HG02588 (cell line): ENCODE data around the gene TBCC.
"Not testable (repeated sequence)": the region's sequence is repeated elsewhere in the genome, so short reads cannot be mapped to it uniquely, and the experiment has no call there.

ENCODE experiments used
- ATAC-seq: cut with Tn5 transposase; IDR thresholded peaks from one replicate; pipeline ENCODE4 v1.9.1; 2021; ENCODE audit warnings: mild to moderate bottlenecking, moderate library complexity; ENCODE audit not compliant: unreplicated experiment

TBCC gene

DNA sequence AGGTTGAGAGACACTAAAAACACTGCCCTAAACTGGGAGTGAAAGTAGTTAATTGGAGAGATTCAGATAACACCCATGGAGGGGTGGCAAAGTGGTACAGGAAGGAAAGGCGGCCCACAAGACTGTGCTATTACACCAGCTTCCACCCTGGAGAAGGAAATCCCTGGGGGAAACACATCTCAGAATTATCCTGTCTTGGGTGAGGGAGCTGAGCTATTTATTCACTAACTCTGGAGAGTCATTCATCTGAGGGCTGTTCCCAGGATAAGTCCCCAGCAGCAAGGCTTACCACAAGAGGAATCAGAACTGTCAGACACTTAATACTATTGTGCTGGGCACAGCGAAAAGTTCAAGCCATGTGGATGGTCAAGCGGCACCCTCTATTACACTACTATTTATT, 9.9 kb downstream of the TBCC start:
- ATAC-seq, result no peak

DNA sequence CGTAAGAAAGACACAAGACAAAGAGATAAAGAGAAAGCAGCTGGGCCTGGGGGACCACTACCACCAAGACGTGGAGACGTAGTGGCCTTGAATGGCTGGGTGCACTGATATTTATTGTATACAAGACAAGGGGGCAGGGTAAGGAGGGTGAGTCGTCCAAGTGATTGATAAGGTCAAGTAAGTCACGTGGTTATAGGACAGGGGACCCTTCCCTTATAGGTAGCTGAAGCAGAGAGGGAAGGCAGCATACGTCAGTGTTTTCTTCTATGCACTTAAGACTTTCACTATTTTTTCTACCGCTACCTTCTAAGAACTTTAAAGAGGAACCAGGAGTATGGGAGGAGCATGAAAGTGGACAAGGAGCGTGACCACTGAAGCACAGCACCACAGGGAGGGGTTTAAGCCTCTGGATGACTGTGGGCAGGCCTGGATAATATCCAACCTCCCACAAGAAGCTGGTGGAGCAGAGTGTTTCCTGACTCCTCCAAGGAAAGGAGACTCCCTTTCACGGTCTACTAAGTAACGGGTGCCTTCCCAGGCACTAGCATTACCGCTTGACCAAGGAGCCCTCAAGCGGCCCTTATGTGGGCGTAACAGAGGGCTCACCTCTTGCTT, 11.9 kb downstream of the TBCC start:
- not testable (repeated sequence) for ATAC-seq

DNA sequence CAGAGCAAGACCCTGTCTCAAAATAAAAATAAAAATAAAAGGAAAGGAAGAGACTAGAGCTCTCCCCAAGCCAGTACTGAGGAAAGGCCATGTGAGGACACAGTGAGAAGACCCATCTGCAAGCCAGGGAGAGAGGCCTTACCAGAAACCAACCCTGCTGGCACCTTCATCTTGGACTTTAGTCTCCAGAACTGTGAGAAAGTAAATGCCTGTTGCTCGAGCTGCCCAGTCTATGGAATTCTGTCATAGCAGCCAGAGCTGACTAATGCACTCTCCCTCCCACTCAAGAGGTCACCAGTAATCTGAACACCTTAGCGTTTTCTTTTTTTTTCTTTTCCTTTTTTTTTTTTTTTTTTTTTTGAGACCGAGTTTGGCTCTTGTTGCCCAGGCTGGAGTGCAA, 16.2 kb downstream of the TBCC start:
- no peak for ATAC-seq

DNA sequence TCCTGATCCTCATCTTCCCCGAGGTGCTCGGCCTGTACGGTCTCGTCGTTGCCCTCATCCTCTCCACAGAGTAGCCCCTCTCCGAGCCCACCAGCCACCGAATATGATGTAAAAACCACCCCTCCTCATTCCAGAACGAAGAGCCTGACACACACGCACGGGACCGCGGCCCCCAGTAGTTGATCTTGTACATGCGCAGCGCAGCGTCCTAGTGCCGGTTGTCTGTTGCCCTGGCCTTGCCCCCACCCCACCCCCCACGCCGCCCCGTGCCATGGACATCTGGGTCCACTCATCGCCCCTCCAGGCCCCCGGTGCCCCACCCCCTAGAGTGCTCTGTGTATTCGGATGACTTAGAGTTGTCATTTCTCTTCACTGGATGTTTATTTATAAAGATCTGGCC, 18.3 kb downstream of the TBCC start:
- ATAC-seq, result no peak

DNA sequence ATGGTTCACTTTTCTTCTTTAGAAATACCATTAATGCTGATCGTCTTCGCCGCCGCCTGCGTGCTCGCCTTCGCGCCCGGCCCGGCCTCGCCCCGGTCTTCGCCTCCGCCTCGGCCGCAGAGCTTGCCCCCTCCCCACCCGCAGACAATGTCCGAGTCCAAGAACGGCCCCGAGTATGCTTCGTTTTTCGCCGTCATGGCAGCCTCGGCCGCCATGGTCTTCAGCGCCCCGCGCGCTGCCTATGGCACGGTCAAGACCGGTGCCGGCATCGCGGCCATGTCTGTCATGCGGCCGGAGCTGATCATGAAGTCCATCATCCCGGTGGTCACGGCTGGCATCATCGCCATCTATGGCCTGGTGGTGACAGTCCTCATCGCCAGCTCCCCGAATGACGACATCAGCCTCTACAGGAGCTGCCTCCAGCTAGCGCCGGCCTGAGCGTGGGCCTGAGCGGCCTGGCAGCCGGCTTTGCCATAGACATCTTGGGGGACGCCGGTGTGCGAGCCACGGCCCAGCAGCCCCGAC, 18.8 kb downstream of the TBCC start:
- no peak for ATAC-seq

DNA sequence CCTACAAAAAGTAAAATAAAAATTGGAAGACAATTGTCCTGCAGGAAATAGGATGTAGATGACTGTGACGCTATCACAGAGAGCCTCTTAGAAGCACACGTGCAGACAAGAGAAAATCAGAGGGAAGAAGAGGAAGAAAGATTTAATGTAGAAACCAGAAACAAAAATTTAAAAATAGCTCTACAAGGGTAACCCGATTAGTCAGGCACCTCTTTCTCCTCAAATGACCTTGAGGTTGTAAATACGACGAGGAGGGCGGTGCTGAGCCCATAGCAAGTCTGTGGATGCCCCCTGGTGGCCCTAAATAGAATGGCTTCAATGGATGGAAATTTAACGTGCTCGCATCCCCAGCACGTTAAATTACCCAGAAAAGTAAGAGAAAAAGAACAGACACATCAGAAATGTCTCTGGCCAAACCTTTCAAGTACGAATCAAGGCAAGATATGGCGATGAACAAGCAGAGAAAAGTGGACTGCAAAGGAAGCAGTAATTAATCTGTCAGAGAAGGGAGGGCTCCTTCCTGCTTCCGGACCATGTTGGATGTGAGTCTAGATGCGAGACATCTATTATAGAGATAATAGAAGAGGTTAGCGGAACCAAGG, 19.3 kb downstream of the TBCC start:
- ATAC-seq, result peak; percentile 74

DNA sequence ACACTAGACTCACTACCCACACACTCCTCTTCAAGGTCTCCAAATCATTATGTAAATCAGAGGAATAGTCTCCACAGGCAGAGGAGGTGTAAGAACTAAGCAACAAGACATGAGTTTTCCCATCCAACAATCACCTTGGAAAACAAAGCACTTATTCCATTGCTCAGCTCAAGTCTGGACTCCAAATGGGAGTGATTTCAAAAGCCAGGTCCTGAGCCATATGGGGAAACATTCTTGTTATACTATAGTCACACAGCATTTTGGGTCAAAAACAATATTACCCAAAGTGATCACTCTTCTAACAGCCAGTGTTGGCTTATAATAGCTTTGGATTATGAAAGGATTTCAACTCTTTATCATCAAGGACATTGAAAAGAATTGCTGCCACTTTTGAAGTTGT, 19.9 kb downstream of the TBCC start:
- no peak for ATAC-seq

DNA sequence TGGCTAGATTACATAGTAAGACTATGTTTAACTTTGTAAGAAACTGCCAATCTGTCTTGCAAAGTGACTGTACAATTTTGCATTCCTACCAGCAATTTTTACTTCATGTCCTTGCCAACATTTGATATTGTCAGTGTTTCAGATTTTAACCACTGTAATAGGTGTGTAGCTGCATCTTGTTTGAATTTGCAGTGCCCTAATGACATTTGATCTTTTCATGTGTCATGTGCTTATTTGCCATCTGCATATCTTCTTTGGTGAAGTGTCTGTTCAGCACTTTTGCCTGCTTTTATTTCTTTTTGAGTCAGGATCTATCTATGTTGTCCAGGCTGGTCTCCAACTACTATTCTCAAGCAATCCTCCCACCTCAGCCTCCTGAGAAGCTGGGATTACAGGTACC, 21.1 kb downstream of the TBCC start:
- ATAC-seq, result no peak

DNA sequence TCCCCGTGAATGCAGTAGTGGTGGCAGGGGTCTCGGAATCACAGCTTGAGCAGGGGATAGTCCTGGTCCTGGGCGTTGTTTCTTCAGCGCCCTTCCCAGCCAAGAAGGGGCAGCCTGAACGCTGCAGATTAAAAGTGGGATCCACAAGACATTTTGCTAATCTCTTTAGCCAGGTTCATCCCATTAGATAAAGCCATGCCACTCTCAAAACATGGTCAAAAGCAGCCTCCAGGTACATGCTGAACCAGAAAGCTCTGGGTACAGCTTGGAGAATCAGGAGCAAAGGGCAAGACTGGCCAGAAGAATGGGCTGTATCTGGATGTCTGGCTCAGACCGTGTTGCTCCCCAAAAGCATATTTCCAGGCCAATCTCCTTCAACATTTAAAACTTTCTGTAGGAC, 23.4 kb downstream of the TBCC start, which contains the start of gene PRPH2:
TSS of gene PRPH2 (minus strand) at position 101 of the 400 bp plus-strand sequence. CDS start 263 bp downstream, outside the sequence.
- no peak for ATAC-seq

DNA sequence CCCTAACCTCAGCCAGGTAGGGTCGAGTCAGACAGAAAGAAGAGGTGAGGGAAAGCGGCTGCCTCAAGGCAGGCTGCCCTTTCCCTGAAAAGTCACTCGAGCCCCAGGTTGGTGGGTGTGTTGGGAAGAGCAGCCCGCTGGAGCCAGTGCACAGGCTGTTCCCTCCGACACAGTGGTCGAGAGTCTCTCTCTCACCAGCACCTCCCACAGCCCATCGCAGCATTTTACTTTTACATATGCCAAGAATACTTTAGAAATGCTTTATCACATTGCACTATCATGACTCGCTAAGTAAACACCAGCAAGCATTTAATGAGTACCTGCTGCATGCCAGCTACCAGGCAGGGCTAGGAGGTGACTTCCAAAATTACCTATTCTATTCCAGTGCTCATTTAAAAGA, 25.2 kb downstream of the TBCC start:
- ATAC-seq, result no peak

DNA sequence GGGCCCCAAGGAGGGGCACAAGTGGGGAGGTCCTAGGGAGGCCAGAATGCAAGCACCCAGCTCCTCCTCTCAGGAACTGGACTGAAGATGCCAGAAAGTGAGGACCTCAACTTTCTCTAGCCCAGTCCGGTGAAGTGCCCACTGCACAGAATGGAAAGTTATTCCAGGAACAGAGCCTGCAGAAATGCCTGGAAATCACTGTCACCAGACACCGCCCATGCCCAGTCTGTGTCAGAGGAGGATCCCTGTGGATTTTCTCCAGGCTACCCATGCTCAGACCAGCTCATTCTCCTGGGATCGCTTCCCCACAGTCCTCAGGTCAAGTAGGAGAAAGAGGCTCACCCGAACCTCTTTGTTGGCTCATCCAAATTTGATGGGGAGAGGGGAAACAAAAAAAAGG, 30.0 kb downstream of the TBCC start:
- ATAC-seq, result no peak

DNA sequence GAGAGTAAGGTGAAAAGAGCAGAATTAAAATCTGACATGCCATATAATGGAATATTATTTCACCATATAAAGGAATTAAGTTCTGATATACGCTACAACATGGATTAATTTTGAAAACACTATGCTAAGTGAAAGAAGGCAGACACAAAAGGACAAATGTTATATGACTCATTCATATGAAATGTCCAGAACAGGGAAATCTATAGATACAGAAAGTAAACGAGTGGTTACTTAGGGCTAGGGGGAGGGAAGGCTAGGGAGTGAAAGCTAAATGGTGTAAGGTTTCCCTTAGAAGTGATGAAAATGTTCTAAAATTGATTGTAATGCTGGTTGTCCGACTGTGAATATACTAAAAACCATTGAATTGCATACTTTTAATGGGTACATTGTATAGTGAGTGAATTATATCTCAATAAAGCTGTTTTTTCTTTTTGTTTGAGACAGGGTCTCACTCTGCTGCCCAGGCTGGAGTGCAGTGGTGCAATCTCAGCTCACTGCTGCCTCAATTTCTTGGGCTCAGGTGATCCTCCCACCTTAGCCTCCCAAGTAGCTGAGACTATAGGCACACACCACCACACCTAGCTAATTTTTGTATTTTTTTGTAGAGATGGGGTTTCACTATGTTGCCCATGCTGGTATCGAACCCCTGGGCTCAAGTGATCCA, 31.7 kb downstream of the TBCC start:
- no peak for ATAC-seq

DNA sequence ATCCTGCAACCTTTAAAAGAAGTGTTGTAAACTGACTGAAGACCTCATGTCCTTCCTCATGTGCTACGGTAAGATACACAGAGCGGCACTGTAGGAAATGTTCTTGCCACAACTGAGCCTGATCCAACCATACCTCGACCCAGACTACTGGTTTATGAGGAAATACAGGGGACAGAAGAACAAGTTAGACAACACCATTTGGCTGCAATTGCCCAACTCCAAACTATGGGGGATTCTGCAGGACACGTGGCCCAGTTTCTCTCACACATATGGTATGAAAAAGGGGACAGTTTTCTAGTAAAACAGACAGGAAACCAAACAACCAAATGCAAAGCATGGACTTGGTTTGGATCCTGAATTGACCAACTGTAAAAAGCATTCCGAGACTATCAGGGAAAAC, 34.0 kb downstream of the TBCC start:
- ATAC-seq, result no peak

DNA sequence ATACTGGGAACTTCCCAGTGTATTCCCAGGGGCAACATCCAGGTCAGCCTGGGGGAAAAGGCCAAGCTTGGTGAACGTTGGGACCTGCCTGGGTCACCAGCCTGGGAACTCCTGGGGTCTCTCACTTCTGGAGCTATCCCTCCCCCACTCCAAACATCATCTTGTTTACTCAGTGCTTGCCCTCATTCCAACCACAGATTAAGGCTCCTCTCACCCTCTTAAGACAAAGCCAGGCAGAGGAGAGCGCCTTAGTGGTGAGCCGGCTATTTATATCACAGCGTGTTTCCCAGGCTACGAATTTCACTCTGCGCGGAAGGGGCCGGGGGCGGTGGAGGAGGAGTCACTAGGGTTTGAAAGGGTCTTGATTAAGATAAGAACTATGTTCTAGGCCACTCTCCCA, 35.6 kb downstream of the TBCC start:
- no peak for ATAC-seq

DNA sequence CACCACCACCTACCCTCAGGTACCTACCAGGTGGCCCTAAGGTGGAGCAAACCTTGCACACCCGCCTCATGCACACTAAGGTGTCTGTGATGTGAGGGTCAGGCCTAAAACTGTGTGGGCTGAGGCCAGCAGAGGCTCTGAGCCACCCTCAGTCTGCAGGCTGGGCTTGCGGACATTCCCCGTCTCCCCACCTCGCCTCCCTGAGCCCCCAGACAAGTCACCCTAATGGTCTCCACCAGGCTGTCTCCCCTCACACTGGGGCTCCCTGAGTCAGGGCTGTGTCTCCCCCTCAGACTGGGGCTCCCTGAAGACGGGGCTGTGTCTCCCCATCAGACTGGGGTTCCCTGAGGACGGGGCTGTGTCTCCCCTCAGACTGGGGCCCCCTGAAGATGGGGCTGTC, 36.0 kb downstream of the TBCC start:
- no peak for ATAC-seq

DNA sequence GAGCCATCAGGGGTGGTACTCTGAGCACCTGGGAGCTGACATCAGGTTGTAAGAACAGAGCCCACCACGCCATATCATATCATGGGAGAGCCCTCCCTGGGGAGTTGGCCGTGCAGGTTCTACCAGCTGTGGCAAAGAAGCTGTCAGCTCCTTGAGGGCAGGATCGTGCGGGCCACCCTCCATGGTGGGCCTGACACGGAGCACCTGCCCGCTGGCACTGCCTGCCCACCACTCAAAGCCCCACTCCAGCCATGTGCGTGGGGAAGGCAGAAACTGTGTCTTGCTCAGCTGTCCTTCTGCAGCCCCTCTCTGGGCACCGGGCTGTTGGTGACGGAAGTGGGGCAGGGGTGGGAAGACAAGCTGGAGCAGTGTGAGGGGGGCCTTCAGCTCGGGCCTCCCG, 37.8 kb downstream of the TBCC start:
- no peak for ATAC-seq

DNA sequence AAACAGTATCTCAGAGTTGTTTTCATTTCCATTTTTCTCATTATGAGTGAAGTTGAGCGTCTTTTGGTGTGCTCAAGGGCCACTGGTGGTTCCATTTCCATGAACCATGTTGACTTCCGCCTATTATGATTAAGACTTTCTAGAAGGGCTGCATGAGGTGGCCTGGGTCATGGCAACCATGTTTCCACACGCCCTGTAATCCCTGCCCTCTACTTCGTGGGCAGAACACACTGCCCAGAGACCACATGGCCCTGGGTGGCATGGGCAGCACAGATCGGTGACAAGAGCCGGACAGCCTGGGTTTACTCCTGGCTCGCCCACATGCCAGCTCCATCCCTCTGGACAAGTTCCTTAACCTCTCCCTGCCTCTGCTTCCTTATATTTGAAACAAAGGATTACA, 38.3 kb downstream of the TBCC start:
- ATAC-seq, result no peak

DNA sequence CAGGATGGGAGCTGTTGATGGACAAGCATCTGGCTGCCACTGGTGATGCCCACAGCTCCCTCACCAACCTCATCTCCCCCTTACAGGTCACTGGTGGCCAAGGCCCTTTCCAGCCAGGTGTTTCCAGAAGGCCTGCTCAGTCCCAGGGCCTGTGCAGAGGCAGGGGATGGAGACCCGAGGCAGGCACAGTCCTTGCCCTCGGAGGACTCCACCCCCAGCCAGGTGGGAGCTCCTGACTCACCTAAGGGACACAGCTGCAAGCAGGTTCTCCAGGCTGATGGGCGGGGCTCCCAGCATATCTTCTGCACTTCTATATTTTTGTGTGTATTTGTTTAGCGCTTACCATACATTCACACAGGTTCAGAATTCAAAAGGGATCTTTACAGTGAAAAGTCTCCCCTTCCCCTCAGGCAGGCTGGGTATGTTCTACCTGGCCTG, 40.9 kb downstream of the TBCC start:
- no peak for ATAC-seq

DNA sequence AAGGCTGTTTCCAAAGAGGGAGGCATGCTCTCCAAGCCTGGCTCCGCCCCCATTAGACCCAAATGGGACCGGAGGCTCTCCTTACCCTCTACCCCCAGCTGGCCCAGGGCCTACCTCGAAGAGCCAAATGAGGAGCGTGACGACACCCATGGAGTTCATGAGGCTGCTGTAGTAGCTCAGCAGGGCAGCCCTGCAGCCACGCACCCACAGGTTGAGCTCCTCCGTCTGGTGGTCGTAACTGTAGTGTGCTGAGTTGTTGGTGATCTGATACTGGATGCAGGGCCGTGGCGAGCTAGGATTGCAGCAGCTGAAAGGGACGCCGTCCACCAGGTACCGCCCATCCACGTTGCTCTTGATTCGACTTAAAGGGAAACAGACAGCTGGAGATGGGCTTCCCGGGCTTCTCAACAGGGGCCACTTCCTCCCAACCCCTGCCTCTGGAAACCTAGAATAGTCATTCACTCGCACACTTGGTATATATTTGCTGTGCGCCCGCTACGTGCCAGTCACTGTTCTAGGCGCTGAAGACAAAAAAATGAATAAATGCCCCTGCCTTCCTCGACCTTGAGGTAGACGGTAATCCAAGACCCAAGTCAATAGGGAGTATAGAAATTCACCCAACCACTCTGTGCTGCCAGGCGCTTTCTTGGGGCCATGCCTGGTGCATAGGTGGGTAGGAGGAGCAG, 41.5 kb downstream of the TBCC start:
- no peak for ATAC-seq

DNA sequence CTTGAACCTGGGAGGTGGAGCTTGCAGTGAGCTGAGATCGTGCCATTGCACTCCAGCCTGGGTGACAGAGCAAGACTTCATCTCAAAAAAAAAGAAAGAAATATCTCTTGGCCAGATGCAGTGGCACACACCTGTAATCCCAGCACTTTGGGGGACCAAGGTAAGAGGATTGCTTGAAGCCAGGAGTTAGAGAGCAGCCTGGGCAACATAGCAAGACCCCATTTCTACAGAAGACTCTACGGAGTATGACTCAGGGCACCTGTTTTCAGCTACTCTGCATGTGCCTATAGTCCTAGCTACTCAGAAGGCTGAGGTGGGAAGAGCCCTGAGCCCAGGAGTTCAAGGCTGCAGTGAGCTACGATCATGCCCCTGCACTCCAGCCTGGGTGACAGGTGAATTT, 43.1 kb downstream of the TBCC start:
- not testable (repeated sequence) for ATAC-seq

DNA sequence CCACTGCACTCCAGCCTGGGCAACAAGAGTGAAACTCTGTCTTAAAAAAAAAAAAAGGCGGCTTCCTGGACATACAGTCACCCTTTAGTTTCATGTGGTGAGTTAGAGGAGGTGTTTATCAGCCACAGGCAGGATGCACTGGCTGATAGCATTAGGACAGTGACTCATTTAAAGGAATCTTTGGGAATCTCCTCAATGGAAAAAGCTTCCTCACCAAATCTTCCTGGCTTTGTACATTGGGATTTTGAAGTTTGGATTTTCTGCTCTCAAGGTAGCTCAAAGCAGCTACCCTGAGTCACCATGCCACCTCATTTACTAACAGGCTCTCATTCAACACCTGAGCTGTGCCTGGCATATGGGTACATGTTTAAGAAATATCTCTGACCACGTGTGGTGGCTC, 43.7 kb downstream of the TBCC start:
- ATAC-seq, result no peak

DNA sequence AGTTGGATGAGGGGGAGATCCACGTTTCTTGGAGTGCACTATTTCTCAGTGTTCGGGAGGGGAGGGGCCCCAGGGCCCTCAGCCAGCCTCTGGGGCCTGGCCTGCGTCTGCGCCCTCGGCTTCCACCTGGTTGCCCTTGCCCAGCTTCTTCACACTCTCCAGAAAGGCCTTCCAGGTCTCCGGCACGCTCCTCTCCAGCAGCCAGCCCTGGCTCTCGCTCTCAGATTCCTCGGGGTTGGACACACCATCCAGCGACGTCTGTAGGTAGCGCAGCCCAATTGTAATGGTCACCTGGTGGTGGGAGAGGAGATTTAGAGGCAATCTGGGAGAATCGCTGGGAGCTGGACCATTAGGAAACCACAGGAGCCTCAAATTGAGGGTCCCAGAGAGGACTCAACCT, 47.7 kb downstream of the TBCC start:
- ATAC-seq, result no peak
